Measurements from ENCODE around the gene ARHGDIA.
"Not testable (repeated sequence)": the region's sequence is repeated elsewhere in the genome, so short reads cannot be mapped to it uniquely, and the experiment has no call there.

The ARHGDIA gene

DNA sequence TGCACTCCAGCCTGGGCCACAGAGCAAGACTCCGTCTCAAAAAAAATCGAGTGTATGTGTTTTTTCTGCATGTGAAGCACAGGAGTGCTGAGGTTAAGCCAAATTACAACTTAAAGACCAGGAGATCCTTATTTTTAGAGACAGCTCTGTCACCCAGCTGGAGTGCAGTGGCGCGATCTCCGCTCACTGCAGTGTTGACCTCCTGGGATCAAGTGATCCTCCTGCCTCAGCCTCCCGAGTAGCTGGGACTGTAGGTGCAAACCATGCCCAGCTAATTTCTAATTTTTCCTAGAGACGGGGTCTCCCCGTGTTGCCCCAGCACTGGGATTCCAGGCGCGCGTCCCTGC, 28.8 kb downstream of the ARHGDIA start:
- Histone ChIP-seq H2BK120ac (ENCODE audit: low read depth, low read length) (no peak overlapping the region), H2BK15ac (ENCODE audit: low read depth, poor library complexity, severe bottlenecking) (no peak overlapping the region), H3K4me1 (ENCODE audit: control insufficient read depth, insufficient read depth, low read depth, low read length) (peaks cover 7% of the 10 kb centered on the region), H3K23ac (ENCODE audit: low read length in 2 of 2) (no peak overlapping the region), H3K27me3 (ENCODE audit: control insufficient read depth in 1 of 2, insufficient read depth in 1 of 2, low read length in 2 of 2) (no peaks in the 10 kb centered on the region), H2BK5ac (ENCODE audit: low read depth, low read length, poor library complexity, severe bottlenecking) (no peak overlapping the region), H3K9ac (ENCODE audit: low read length) (peak overlapping the region; percentile 29), H3K4ac (ENCODE audit: low read depth in 1 of 2, low read length in 2 of 2) (no peak overlapping the region), H3K27ac (ENCODE audit: low read length, poor library complexity, severe bottlenecking) (no peak overlapping the region), H3K9me3 (ENCODE audit: control insufficient read depth, low read length) (no peaks in the 10 kb centered on the region), H3K18ac (ENCODE audit: low read depth in 1 of 2, low read length in 2 of 2) (no peak overlapping the region), H2AFZ (ENCODE audit: low read depth, low read length) (no peak overlapping the region), H4K91ac (ENCODE audit: low read length) (no peak overlapping the region), H4K8ac (ENCODE audit: low read length) (no peak overlapping the region), H2BK12ac (ENCODE audit: low read length in 2 of 2) (no peak overlapping the region), H3K4me2 (ENCODE audit: low read length, poor library complexity, severe bottlenecking) (no peak overlapping the region), H3K79me1 (replicated peaks; ENCODE audit: low read length, poor library complexity, severe bottlenecking) (peaks cover 19% of the 10 kb centered on the region), H3K14ac (ENCODE audit: low read length in 2 of 2) (no peak overlapping the region), H3K4me3 (ENCODE audit: insufficient read depth in 1 of 2, low read depth in 1 of 2, low read length in 2 of 2) (no peak overlapping the region), H2AK5ac (ENCODE audit: low read length, severe bottlenecking) (no peak overlapping the region), H3K36me3 (ENCODE audit: control insufficient read depth in 1 of 2, insufficient read depth in 2 of 2, low read depth in 1 of 2, low read length in 2 of 2) (peaks cover 53 to 62% of the 10 kb centered on the region in 2 experiments)
- 97% methylated on average over 11 of the region's 11 CpGs for WGBS
- no peak for DNase-seq

DNA sequence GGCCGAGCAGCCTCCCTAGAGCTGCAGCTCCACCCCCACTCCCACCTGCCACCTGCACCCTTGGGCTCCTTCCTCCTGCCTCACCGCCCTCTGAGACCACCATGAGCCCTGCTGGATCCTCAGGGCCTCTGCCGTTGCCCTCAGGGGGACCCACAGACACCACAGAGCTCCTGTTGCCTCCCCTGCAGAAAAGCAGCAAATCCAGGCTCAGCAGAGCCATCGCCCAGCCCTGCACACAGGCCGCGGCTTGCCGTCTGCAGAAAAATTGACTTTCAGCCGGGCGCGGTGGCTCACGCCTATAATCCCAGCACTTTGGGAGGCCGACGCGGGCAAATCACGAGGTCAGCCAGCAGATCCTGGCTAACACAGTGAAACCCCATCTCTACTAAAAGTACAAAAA, 29.3 kb downstream of the ARHGDIA start:
- no peaks in the 10 kb centered on the region for H3K27me3 ChIP-seq (ENCODE audit: control insufficient read depth in 1 of 2, insufficient read depth in 1 of 2, low read length in 2 of 2)
- peak overlapping the region in 1 of 2 experiments; percentile 11 for H2BK12ac ChIP-seq (ENCODE audit: low read length in 2 of 2)
- H2BK5ac ChIP-seq (ENCODE audit: low read depth, low read length, poor library complexity, severe bottlenecking): no peak overlapping the region
- no peak overlapping the region for H3K4me3 ChIP-seq (ENCODE audit: insufficient read depth in 1 of 2, low read depth in 1 of 2, low read length in 2 of 2)
- no peak overlapping the region for H3K4ac ChIP-seq (ENCODE audit: low read depth in 1 of 2, low read length in 2 of 2)
- H2BK15ac ChIP-seq (ENCODE audit: low read depth, poor library complexity, severe bottlenecking): no peak overlapping the region
- no peaks in the 10 kb centered on the region for H3K9me3 ChIP-seq (ENCODE audit: control insufficient read depth, low read length)
- H3K14ac ChIP-seq (ENCODE audit: low read length in 2 of 2): no peak overlapping the region
- DNase-seq: no peak
- no peak overlapping the region for H3K23ac ChIP-seq (ENCODE audit: low read length in 2 of 2)
- H3K36me3 ChIP-seq (ENCODE audit: control insufficient read depth in 1 of 2, insufficient read depth in 2 of 2, low read depth in 1 of 2, low read length in 2 of 2): peaks cover 48 to 57% of the 10 kb centered on the region in 2 experiments
- H4K8ac ChIP-seq (ENCODE audit: low read length): no peak overlapping the region
- H3K79me1 ChIP-seq (replicated peaks; ENCODE audit: low read length, poor library complexity, severe bottlenecking): peaks cover 14% of the 10 kb centered on the region
- peaks cover 7% of the 10 kb centered on the region for H3K4me1 ChIP-seq (ENCODE audit: control insufficient read depth, insufficient read depth, low read depth, low read length)
- H3K27ac ChIP-seq (ENCODE audit: low read length, poor library complexity, severe bottlenecking): no peak overlapping the region
- WGBS: 97% methylated on average over 15 of the region's 15 CpGs
- H3K18ac ChIP-seq (ENCODE audit: low read depth in 1 of 2, low read length in 2 of 2): no peak overlapping the region
- H2AK5ac ChIP-seq (ENCODE audit: low read length, severe bottlenecking): no peak overlapping the region
- no peak overlapping the region for H2BK120ac ChIP-seq (ENCODE audit: low read depth, low read length)
- no peak overlapping the region for H4K91ac ChIP-seq (ENCODE audit: low read length)
- H3K9ac ChIP-seq (ENCODE audit: low read length): no peak overlapping the region
- H2AFZ ChIP-seq (ENCODE audit: low read depth, low read length): no peak overlapping the region
- H3K4me2 ChIP-seq (ENCODE audit: low read length, poor library complexity, severe bottlenecking): no peak overlapping the region

DNA sequence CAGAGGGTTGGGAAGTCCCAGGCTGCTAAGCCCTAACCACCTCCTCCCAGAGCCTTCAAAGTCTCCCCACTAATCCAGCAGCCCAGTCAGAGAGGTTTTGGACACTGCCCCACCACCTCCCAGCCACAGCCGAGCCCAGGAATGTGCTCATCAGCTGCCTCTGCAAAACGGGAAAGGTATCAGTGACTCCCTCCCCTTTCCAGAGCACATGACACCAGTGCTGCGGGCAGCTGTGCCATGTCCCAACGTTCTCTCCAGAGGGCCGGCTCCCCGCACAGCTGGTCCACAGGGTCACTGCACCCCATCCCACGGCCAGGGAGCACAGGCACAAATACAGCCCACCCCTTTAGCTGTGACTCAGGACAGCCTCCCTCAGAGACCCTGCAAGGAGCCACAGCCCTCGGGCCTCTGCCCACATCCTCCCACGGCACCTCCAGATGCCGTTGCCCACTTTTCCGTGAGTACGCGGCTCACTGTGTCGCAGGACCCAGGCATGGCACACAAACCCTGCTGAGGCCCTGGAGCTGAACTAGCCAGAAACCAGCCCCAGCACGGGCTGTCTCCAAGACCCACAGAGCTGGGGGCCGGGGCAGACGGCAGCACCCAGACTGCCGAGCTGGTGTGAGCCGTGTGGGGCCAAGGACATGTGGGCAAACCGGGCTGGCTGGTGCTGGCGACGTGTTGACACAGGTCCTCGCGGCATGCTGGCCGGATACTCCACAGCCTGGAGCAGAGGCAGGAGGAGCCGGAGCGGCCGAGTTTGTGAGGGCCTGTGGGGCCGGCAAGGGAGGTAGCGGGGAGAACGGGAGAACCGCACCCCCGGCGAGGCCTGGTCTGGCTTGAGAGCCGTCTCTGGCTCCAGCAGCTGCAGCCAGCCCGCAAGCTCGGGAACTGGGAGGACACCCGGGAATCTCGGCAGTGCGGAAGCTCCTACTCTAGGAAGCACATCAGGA, 30.0 kb downstream of the ARHGDIA start:
- no peaks in the 10 kb centered on the region for H3K9me3 ChIP-seq (ENCODE audit: control insufficient read depth, low read length)
- no peak overlapping the region for H4K8ac ChIP-seq (ENCODE audit: low read length)
- H3K27ac ChIP-seq (ENCODE audit: low read length, poor library complexity, severe bottlenecking): no peak overlapping the region
- no peak overlapping the region for H2AFZ ChIP-seq (ENCODE audit: low read depth, low read length)
- peaks cover 40 to 50% of the 10 kb centered on the region in 2 experiments for H3K36me3 ChIP-seq (ENCODE audit: control insufficient read depth in 1 of 2, insufficient read depth in 2 of 2, low read depth in 1 of 2, low read length in 2 of 2)
- H3K18ac ChIP-seq (ENCODE audit: low read depth in 1 of 2, low read length in 2 of 2): no peak overlapping the region
- H3K14ac ChIP-seq (ENCODE audit: low read length in 2 of 2): no peak overlapping the region
- no peak overlapping the region for H3K23ac ChIP-seq (ENCODE audit: low read length in 2 of 2)
- H3K79me1 ChIP-seq (replicated peaks; ENCODE audit: low read length, poor library complexity, severe bottlenecking): peaks cover 14% of the 10 kb centered on the region
- H3K9ac ChIP-seq (ENCODE audit: low read length): no peak overlapping the region
- H4K91ac ChIP-seq (ENCODE audit: low read length): no peak overlapping the region
- H3K4me3 ChIP-seq (ENCODE audit: insufficient read depth in 1 of 2, low read depth in 1 of 2, low read length in 2 of 2): no peak overlapping the region
- H3K4me1 ChIP-seq (ENCODE audit: control insufficient read depth, insufficient read depth, low read depth, low read length): peaks cover 7% of the 10 kb centered on the region
- no peak overlapping the region for H2BK5ac ChIP-seq (ENCODE audit: low read depth, low read length, poor library complexity, severe bottlenecking)
- H2BK12ac ChIP-seq (ENCODE audit: low read length in 2 of 2): peak overlapping the region in 1 of 2 experiments; percentile 11
- no peak overlapping the region for H3K4me2 ChIP-seq (ENCODE audit: low read length, poor library complexity, severe bottlenecking)
- no peak overlapping the region for H2BK15ac ChIP-seq (ENCODE audit: low read depth, poor library complexity, severe bottlenecking)
- WGBS: 84% methylated on average over 40 of the region's 40 CpGs
- H3K27me3 ChIP-seq (ENCODE audit: control insufficient read depth in 1 of 2, insufficient read depth in 1 of 2, low read length in 2 of 2): no peaks in the 10 kb centered on the region
- H2BK120ac ChIP-seq (ENCODE audit: low read depth, low read length): no peak overlapping the region
- DNase-seq: no peak
- no peak overlapping the region for H2AK5ac ChIP-seq (ENCODE audit: low read length, severe bottlenecking)
- no peak overlapping the region for H3K4ac ChIP-seq (ENCODE audit: low read depth in 1 of 2, low read length in 2 of 2)

DNA sequence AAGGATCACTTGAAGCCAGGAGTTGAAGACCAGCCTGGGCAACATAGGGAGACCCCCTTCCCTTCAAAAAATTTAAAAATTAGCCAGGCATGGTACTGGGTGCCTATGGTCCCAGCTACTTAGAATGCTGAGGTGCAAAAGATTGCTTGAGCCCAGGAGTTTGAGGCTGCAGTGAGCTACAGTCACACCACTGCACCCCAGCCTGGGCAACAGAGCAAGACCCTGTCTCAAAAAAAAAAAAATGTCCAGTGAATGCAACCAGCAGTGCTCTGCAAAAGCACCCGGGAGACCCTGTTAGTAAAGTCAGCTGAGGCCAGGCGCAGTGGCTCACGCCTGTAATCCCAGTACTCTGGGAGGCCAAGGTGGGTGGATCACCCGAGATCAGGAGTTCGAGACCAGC, 31.1 kb downstream of the ARHGDIA start:
- H3K27ac ChIP-seq (ENCODE audit: low read length, poor library complexity, severe bottlenecking); H3K18ac ChIP-seq (ENCODE audit: low read depth in 1 of 2, low read length in 2 of 2); H2BK15ac ChIP-seq (ENCODE audit: low read depth, poor library complexity, severe bottlenecking); H2AK5ac ChIP-seq (ENCODE audit: low read length, severe bottlenecking); H4K91ac ChIP-seq (ENCODE audit: low read length); H3K23ac ChIP-seq (ENCODE audit: low read length in 2 of 2); H3K14ac ChIP-seq (ENCODE audit: low read length in 2 of 2); H3K27me3 ChIP-seq (ENCODE audit: control insufficient read depth in 1 of 2, insufficient read depth in 1 of 2, low read length in 2 of 2); H3K9me3 ChIP-seq (ENCODE audit: control insufficient read depth, low read length); H3K79me1 ChIP-seq (replicated peaks; ENCODE audit: low read length, poor library complexity, severe bottlenecking); H2BK5ac ChIP-seq (ENCODE audit: low read depth, low read length, poor library complexity, severe bottlenecking); DNase-seq; H3K4me1 ChIP-seq (ENCODE audit: control insufficient read depth, insufficient read depth, low read depth, low read length); H2BK12ac ChIP-seq (ENCODE audit: low read length in 2 of 2); H2AFZ ChIP-seq (ENCODE audit: low read depth, low read length); H4K8ac ChIP-seq (ENCODE audit: low read length); H3K4ac ChIP-seq (ENCODE audit: low read depth in 1 of 2, low read length in 2 of 2); H2BK120ac ChIP-seq (ENCODE audit: low read depth, low read length); H3K4me2 ChIP-seq (ENCODE audit: low read length, poor library complexity, severe bottlenecking); H3K9ac ChIP-seq (ENCODE audit: low read length); H3K4me3 ChIP-seq (ENCODE audit: insufficient read depth in 1 of 2, low read depth in 1 of 2, low read length in 2 of 2): not testable (repeated sequence)
- WGBS: 95% methylated on average over 5 of the region's 5 CpGs
- peaks cover 30 to 39% of the 10 kb centered on the region in 2 experiments for H3K36me3 ChIP-seq (ENCODE audit: control insufficient read depth in 1 of 2, insufficient read depth in 2 of 2, low read depth in 1 of 2, low read length in 2 of 2)

Measured in mesenchymal stem cell (in vitro differentiated cells and primary cell).